ENCODE results near the gene AVPR2.

The AVPR2 gene

GRCh38 chrX:153900831-153901752 lies 3.4 kb upstream of the AVPR2 start:
- DNase-seq (ENCODE audit: low read depth), result no peak
- no peak overlapping the region for H3K4me3 ChIP-seq (ENCODE audit: low read length)
- TF ChIP-seq CTCF (conservative IDR thresholded peaks at IDR 0.05; ENCODE audit: low read depth, low read length), result no peak

- no peak for TF ChIP-seq CTCF (conservative IDR thresholded peaks at IDR 0.05; ENCODE audit: low read depth, low read length)
- no peak overlapping the region for H3K4me3 ChIP-seq (ENCODE audit: low read length)
- DNase-seq (ENCODE audit: low read depth), result no peak
These were observed 2.7 kb upstream of the AVPR2 start for GRCh38 chrX:153901753-153902140.

DNA sequence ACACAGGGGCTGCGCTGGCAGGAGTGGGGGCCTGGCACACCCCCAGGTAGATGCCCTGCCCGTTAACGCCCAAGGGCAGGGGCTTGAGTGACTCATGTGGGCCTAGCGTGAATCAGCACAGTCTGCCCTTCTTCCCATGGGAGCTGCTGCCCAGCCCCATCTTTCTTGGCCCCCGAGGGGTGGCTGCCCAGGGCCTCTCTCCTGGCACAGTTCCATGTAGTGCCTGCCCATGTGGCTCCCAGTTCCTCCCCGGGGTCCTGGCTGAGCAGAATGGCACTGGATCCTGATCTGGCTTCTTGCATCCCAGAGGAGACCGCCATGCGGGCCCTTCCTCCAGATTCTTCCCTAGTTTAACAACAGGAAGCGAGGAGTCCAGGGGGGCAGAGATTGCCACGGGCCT lies 2.1 kb upstream of the AVPR2 start:
- TF ChIP-seq CTCF (conservative IDR thresholded peaks at IDR 0.05; ENCODE audit: low read depth, low read length), result no peak
- no peak for DNase-seq (ENCODE audit: low read depth)
- no peak overlapping the region for H3K4me3 ChIP-seq (ENCODE audit: low read length)

GRCh38 chrX:153903238-153903980 lies 1.1 kb upstream of the AVPR2 start:
- no peak overlapping the region for H3K4me3 ChIP-seq (ENCODE audit: low read length)
- no peak for TF ChIP-seq CTCF (conservative IDR thresholded peaks at IDR 0.05; ENCODE audit: low read depth, low read length)
- no peak for DNase-seq (ENCODE audit: low read depth)

DNA sequence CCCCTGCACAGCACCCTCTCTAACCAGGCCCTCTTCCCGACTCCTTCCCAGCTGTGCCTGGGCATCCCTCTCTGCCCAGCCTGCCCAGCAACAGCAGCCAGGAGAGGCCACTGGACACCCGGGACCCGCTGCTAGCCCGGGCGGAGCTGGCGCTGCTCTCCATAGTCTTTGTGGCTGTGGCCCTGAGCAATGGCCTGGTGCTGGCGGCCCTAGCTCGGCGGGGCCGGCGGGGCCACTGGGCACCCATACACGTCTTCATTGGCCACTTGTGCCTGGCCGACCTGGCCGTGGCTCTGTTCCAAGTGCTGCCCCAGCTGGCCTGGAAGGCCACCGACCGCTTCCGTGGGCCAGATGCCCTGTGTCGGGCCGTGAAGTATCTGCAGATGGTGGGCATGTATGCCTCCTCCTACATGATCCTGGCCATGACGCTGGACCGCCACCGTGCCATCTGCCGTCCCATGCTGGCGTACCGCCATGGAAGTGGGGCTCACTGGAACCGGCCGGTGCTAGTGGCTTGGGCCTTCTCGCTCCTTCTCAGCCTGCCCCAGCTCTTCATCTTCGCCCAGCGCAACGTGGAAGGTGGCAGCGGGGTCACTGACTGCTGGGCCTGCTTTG lies 1.1 kb downstream of the AVPR2 start:
- no peak overlapping the region for H3K4me3 ChIP-seq (ENCODE audit: low read length)
- DNase-seq (ENCODE audit: low read depth), result no peak
- TF ChIP-seq CTCF (conservative IDR thresholded peaks at IDR 0.05; ENCODE audit: low read depth, low read length), result no peak

DNA sequence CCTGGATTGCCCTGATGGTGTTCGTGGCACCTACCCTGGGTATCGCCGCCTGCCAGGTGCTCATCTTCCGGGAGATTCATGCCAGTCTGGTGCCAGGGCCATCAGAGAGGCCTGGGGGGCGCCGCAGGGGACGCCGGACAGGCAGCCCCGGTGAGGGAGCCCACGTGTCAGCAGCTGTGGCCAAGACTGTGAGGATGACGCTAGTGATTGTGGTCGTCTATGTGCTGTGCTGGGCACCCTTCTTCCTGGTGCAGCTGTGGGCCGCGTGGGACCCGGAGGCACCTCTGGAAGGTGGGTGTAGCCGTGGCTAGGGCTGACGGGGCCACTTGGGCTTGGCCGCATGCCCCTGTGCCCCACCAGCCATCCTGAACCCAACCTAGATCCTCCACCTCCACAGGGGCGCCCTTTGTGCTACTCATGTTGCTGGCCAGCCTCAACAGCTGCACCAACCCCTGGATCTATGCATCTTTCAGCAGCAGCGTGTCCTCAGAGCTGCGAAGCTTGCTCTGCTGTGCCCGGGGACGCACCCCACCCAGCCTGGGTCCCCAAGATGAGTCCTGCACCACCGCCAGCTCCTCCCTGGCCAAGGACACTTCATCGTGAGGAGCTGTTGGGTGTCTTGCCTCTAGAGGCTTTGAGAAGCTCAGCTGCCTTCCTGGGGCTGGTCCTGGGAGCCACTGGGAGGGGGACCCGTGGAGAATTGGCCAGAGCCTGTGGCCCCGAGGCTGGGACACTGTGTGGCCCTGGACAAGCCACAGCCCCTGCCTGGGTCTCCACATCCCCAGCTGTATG lies 1.8 kb downstream of the AVPR2 start:
- TF ChIP-seq CTCF (conservative IDR thresholded peaks at IDR 0.05; ENCODE audit: low read depth, low read length), result no peak
- H3K4me3 ChIP-seq (ENCODE audit: low read length), result no peak overlapping the region
- DNase-seq (ENCODE audit: low read depth), result no peak

Data from retinal pigment epithelial cell (primary cell).